Activated T-cell treated with anti-CD3 and anti-CD28 coated beads, Interleukin-2, amount 50 U/mL, for 72 hours (primary cell): Measurements from ENCODE around the gene PRKG1. TPM values are rescaled to one million over a fixed set of nuclear protein-coding genes. Genes with fewer than 3 reads are reported as not detected.

Experiments used
- ATAC-seq, 2 donors: fragments of 150-1000 bp; cut with Tn5 transposase; replicated peaks in 1 of 2; 2 replicates each; pipeline ENCODE4 v1.10.0; 2021; ENCODE audit warnings: moderate library complexity in 2 of 2, mild to moderate bottlenecking in 1 of 2
- DNase-seq, 2 donors: peaks; one replicate each; pipeline ENCODE4 v3.0.0; 2021 to 2022; ENCODE audit warnings: mixed read lengths in 1 of 2
- H3K27ac Mint-ChIP-seq: one replicate; pipeline ENCODE4 v1.8.0; 2022; ENCODE audit warnings: mild to moderate bottlenecking, moderate library complexity, mixed read lengths
- H3K27me3 Mint-ChIP-seq: one replicate; pipeline ENCODE4 v1.8.0; 2022; ENCODE audit warnings: low read depth, mixed read lengths
- H3K36me3 Mint-ChIP-seq, 2 donors: one replicate each; pipeline ENCODE4 v1.8.0; 2022; ENCODE audit warnings: mixed read lengths in 2 of 2, mild to moderate bottlenecking in 1 of 2; ENCODE audit not compliant: insufficient read depth in 2 of 2
- H3K4me1 Mint-ChIP-seq: one replicate; pipeline ENCODE4 v1.8.0; 2022; ENCODE audit warnings: low read depth, mixed read lengths
- H3K4me3 Mint-ChIP-seq, 2 donors: one replicate each; pipeline ENCODE4 v1.8.0; 2022; ENCODE audit warnings: mild to moderate bottlenecking in 2 of 2, mixed read lengths in 2 of 2, moderate library complexity in 2 of 2
- H3K9me3 Mint-ChIP-seq, 2 donors: one replicate each; pipeline ENCODE4 v1.8.0; 2022; ENCODE audit warnings: mixed read lengths in 2 of 2
- total RNA-seq, 2 donors: library from RNA; stranded (reverse); gene quantifications; one replicate each; pipeline ENCODE4 v1.2.3, GENCODE V29; 2022

PRKG1 gene
- total RNA-seq, 2 donors from 2014 or later = not detected

- ATAC-seq (no peak), DNase-seq (no peak)
- Mint-ChIP-seq H3K4me3 (no peak overlapping the region), H3K27ac (no peak overlapping the region), H3K36me3 (no peaks in the 10 kb centered on the region), H3K9me3 (peaks cover 5% of the 10 kb centered on the region in 2 donors), H3K27me3 (no peaks in the 10 kb centered on the region), H3K4me1 (no peaks in the 10 kb centered on the region)
Observed at GRCh38 chr10:51980752-51981151, 906.5 kb downstream of the PRKG1 start.

DNA sequence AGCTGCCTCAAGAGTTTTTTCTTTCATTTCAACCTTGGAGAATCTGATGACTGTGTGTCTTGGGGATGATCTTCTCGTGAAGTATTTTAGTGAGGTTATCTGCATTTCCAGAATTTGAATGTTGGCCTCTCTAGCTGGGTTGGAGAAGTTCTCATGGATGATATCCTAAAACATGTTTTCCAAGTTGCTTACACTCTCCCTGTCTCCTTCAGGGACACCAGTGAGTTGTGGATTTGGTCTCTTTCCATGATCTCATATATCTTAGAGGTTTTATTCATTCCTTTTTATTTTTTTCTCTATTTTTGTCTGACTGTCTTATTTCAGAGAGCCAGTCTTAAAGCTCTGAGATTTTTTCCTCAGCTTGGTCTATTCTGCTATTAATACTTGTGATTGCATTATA, 907.4 kb downstream of the PRKG1 start:
- Mint-ChIP-seq H3K4me1 (no peaks in the 10 kb centered on the region), H3K27ac (no peak overlapping the region), H3K9me3 (peaks cover 5% of the 10 kb centered on the region in 2 donors), H3K4me3 (no peak overlapping the region), H3K27me3 (peaks cover 4% of the 10 kb centered on the region), H3K36me3 (no peaks in the 10 kb centered on the region)
- DNase-seq = no peak
- no peak for ATAC-seq

- Mint-ChIP-seq H3K36me3 (no peaks in the 10 kb centered on the region), H3K9me3 (peaks cover 3 to 5% of the 10 kb centered on the region in 2 donors), H3K4me3 (no peak overlapping the region), H3K27me3 (peaks cover 4% of the 10 kb centered on the region), H3K4me1 (no peaks in the 10 kb centered on the region), H3K27ac (no peak overlapping the region)
- no peak for DNase-seq
- ATAC-seq = no peak
Observed at GRCh38 chr10:51983481-51983880, 909.2 kb downstream of the PRKG1 start.

GRCh38 chr10:51985336-51985735, 911.0 kb downstream of the PRKG1 start:
- DNase-seq (no peak), ATAC-seq (no peak)
- H3K4me1 Mint-ChIP-seq = no peaks in the 10 kb centered on the region
- H3K27ac Mint-ChIP-seq = no peak overlapping the region
- H3K27me3 Mint-ChIP-seq = peaks cover 4% of the 10 kb centered on the region
- no peak overlapping the region for H3K4me3 Mint-ChIP-seq
- no peaks in the 10 kb centered on the region for H3K36me3 Mint-ChIP-seq
- peaks cover 3 to 5% of the 10 kb centered on the region in 2 donors for H3K9me3 Mint-ChIP-seq

DNA sequence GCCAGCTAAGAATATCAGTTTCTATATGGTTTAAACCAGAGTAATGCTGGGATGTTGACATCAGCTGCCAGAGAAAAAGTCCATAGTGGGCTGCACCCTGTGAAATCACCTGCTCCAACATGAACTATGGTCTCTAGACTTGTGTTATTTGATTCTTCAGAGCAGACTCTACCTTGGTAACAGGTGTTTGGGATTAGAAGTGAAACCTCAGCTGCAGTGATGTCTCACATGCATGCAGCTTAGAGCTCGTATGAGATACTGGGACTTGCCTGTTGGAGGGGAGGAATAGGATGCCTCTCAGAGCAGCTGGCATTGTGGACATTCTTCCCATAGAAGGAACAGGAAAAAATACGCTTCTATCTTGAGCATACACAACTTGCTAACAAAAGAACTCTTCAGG, 912.2 kb downstream of the PRKG1 start:
- H3K27me3 Mint-ChIP-seq = peaks cover 4% of the 10 kb centered on the region
- ATAC-seq (no peak), DNase-seq (no peak)
- H3K36me3 Mint-ChIP-seq = no peaks in the 10 kb centered on the region
- peaks cover 0 to 2% of the 10 kb centered on the region in 2 donors for H3K9me3 Mint-ChIP-seq
- H3K4me3 Mint-ChIP-seq = no peak overlapping the region
- H3K27ac Mint-ChIP-seq = no peak overlapping the region
- H3K4me1 Mint-ChIP-seq = no peaks in the 10 kb centered on the region

DNA sequence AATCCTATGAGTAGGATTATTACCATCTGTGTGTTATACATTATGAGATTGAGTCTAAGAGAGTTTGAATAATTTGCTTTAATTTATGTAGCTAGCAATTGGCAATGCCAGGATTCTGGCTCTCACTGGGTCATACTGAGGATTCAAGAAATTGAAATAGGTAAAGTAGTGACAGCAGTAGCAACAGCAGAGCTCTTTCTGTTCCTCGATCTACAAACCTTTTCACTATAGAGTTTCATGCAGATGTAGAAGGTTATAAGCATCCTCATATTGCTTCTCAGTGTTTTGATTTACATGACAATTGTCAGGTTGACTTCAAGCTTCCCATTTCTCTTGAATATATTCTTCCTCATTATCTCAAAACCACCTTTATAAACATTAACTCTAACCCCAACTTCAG, 919.2 kb downstream of the PRKG1 start:
- H3K4me3 Mint-ChIP-seq = no peak overlapping the region
- peaks cover 0 to 2% of the 10 kb centered on the region in 2 donors for H3K9me3 Mint-ChIP-seq
- no peaks in the 10 kb centered on the region for H3K36me3 Mint-ChIP-seq
- ATAC-seq = no peak
- no peak for DNase-seq
- peaks cover 6% of the 10 kb centered on the region for H3K27me3 Mint-ChIP-seq
- H3K4me1 Mint-ChIP-seq = no peaks in the 10 kb centered on the region
- no peak overlapping the region for H3K27ac Mint-ChIP-seq

GRCh38 chr10:51999096-51999495, 924.8 kb downstream of the PRKG1 start:
- ATAC-seq (no peak), DNase-seq (no peak)
- Mint-ChIP-seq H3K36me3 (no peaks in the 10 kb centered on the region), H3K4me3 (no peak overlapping the region), H3K27ac (no peak overlapping the region), H3K9me3 (no peaks in the 10 kb centered on the region), H3K4me1 (no peaks in the 10 kb centered on the region), H3K27me3 (peaks cover 12% of the 10 kb centered on the region)

DNA sequence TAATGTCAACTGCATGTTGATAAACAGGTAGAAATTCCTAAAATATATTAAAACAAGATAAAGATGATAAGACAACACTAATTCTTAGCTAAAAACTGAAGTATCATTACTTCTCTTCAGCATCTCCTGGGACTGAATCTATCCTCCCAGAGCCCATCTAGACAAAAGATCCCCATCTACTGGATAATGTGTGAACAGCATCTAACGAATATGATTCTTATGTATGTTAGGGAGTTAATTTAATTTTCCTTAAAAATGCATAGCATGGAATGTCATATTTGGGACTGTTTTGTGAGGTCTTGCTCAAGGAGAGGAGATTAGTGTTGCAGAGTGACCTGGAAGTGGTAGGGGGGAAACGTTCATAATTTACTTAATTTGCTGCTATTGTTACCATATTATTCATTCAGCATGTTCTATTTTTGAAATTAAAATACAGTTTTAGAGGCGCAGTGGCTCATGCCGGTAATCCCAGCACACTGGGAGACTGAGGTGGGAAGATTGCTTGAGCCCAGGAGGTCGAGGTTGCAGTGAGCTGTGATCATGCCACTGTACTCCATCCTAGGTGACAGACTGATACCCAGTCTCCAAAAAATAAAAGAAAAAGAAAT, 930.2 kb downstream of the PRKG1 start:
- Mint-ChIP-seq H3K4me1 (no peaks in the 10 kb centered on the region), H3K27me3 (peaks cover 6% of the 10 kb centered on the region), H3K4me3 (no peak overlapping the region), H3K9me3 (peaks cover 2% of the 10 kb centered on the region in 2 donors), H3K36me3 (no peaks in the 10 kb centered on the region), H3K27ac (no peak overlapping the region)
- DNase-seq (no peak), ATAC-seq (no peak)

DNA sequence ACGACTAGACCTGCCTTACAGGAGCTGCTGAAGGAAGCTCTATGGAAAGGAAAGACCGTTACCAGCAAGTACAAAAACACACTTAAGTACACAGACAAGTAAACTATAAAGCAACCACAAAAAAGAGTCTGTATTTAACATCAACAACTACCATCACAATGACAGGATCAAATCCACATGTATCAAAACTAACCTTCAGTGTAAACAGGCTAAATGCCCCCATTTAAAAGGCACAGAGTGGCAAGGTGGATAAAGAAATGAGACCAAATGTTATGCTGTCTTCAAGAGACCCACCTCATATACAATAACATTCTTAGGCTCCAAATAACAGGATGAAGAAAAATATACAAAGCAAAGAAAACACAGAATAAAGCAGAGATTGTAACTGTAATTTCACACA, 932.8 kb downstream of the PRKG1 start:
- Mint-ChIP-seq H3K9me3 (peaks cover 6 to 7% of the 10 kb centered on the region in 2 donors), H3K27me3 (peaks cover 6% of the 10 kb centered on the region), H3K27ac (no peak overlapping the region), H3K36me3 (no peaks in the 10 kb centered on the region), H3K4me1 (no peaks in the 10 kb centered on the region), H3K4me3 (no peak overlapping the region)
- no peak for ATAC-seq
- DNase-seq = no peak

DNA sequence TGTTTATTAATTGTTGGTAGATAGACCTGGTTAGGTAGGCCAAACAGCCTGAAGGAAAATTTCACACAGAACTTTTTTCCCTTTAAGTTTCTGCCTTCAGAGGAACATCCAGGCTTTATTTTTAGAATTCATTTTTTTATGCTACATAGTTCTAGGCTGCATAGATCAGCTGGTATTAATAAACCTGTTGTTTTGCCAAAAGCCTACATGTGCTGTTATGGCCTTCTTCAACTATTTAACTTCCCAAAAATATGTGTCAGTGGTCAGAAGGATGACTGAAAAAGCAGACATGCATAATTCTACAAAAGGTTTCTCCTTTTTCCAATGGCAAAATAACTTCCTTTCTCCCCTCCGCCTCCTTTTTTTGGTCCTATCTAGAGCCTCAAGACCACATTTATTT, 936.8 kb downstream of the PRKG1 start:
- H3K4me3 Mint-ChIP-seq = no peak overlapping the region
- DNase-seq (no peak), ATAC-seq (no peak)
- no peak overlapping the region for H3K27ac Mint-ChIP-seq
- H3K36me3 Mint-ChIP-seq = no peaks in the 10 kb centered on the region
- peaks cover 7 to 9% of the 10 kb centered on the region in 2 donors for H3K9me3 Mint-ChIP-seq
- no peaks in the 10 kb centered on the region for H3K27me3 Mint-ChIP-seq
- H3K4me1 Mint-ChIP-seq = no peaks in the 10 kb centered on the region

- H3K36me3 Mint-ChIP-seq = no peaks in the 10 kb centered on the region
- H3K9me3 Mint-ChIP-seq = peaks cover 1 to 7% of the 10 kb centered on the region in 2 donors
- DNase-seq = no peak
- no peak overlapping the region for H3K27ac Mint-ChIP-seq
- H3K4me3 Mint-ChIP-seq = no peak overlapping the region
- no peak for ATAC-seq
- H3K27me3 Mint-ChIP-seq = no peaks in the 10 kb centered on the region
- H3K4me1 Mint-ChIP-seq = no peaks in the 10 kb centered on the region
Observed at GRCh38 chr10:52019077-52019555, 944.8 kb downstream of the PRKG1 start.

GRCh38 chr10:52019656-52020055, 945.4 kb downstream of the PRKG1 start:
- H3K27me3 Mint-ChIP-seq = no peaks in the 10 kb centered on the region
- no peak for DNase-seq
- H3K27ac Mint-ChIP-seq = no peak overlapping the region
- H3K36me3 Mint-ChIP-seq = no peaks in the 10 kb centered on the region
- no peak for ATAC-seq
- H3K4me3 Mint-ChIP-seq = no peak overlapping the region
- peaks cover 1 to 7% of the 10 kb centered on the region in 2 donors for H3K9me3 Mint-ChIP-seq
- no peaks in the 10 kb centered on the region for H3K4me1 Mint-ChIP-seq

GRCh38 chr10:52020173-52020572, 945.9 kb downstream of the PRKG1 start:
- no peak for DNase-seq
- Mint-ChIP-seq H3K9me3 (peaks cover 1 to 7% of the 10 kb centered on the region in 2 donors), H3K36me3 (no peaks in the 10 kb centered on the region), H3K27me3 (no peaks in the 10 kb centered on the region), H3K4me3 (no peak overlapping the region), H3K27ac (no peak overlapping the region), H3K4me1 (no peaks in the 10 kb centered on the region)
- no peak for ATAC-seq

GRCh38 chr10:52020702-52021101, 946.4 kb downstream of the PRKG1 start:
- Mint-ChIP-seq H3K27ac (no peak overlapping the region), H3K9me3 (peaks cover 1 to 7% of the 10 kb centered on the region in 2 donors), H3K36me3 (no peaks in the 10 kb centered on the region), H3K4me1 (no peaks in the 10 kb centered on the region), H3K4me3 (no peak overlapping the region), H3K27me3 (no peaks in the 10 kb centered on the region)
- ATAC-seq = no peak
- DNase-seq = no peak
